HPDE6-E6E7 (cell line): ENCODE data around the gene BBS12.

Source experiments
- DNase-seq: peaks from one replicate; pipeline ENCODE4 v3.0.0; 2011; ENCODE audit warnings: missing footprints; ENCODE audit errors: extremely low spot score

Gene BBS12

DNA sequence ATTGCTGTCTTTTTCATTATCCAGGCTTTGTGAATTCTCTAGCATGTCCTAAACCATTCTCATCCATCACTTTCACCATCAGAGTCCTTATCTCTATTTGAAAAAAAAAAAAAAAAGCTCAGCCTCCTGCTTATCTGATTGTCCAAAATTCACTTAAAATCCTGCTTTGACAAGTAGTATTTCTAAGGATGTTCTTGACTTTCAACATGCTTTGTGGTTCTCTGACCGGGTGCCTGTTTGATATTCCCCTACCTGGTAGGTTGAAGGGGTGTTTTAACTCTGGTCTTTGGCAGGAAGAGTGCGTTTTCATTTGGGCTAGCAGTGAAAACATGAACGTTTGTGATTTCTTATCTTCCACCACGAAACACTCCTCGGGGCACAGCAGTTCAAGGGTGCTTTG, 17.3 kb upstream of the BBS12 start:
- DNase-seq: no peak

DNA sequence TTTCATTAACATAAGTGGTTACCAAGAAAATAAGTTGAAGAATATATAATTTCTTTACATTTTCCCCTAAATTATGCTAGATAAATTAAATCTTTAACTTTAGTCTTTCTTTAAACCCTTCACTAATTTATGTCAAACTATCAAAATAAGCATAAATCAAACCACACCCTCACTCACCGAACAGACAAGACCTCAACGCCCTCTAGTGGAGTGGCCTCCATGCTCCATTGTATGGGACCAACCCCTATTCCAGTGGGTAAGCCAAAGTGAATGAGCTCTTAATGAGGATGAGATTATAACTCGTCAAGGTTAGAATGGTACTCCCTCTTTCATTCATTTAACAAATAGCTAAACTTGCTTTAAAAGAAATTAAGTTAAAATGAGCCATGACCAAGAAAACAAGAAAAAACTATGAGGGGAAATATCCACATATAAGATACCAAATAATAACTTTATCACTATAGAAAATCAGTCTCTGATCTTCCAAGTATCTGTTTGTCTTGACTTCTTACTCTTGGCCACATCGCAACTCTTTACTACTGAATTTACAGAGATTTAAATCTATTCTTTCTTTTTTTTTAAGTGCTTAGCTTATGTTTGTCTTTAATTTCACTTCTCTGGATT, 15.6 kb upstream of the BBS12 start:
- peak; percentile 80 for DNase-seq

DNA sequence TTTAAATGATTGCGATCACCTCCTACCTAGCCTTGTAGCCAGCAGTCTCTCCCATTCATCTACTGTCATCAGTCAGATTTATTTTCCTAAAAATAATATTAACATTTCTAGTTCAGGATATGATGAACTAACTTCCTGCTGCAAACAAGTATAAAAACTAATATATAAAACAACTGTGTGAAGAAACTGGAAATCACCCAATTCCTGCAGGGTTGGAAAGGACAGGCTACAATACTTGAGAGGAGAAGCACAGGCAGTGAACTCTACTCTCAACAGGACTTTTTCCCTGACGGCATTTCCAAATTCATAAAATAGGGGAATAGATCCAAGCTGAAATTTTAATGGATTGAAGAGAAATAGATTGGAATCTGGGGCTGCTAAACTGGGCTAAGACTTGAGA, 14.2 kb upstream of the BBS12 start:
- DNase-seq: no peak

DNA sequence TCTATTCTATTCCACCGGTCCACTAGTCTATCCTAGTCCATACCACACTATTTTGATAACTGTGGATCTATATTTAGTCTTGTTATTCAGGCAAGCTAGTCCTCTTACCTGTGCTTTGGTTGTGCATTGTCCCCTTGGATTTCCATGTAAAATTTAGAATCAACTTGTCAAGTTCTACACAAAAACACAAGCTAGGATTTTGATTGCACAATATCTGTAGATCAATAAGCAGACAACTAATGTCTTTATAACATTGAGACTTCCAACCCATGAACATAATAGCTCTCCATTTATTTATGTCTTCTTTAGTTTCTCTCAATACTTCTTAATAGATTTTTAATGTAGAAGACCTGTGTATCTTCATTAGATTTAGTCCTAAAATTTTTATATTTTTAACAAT, 10.2 kb upstream of the BBS12 start:
- DNase-seq: no peak

- no peak for DNase-seq
These were observed 3.6 kb upstream of the BBS12 start for GRCh38 chr4:122728856-122729255.

DNA sequence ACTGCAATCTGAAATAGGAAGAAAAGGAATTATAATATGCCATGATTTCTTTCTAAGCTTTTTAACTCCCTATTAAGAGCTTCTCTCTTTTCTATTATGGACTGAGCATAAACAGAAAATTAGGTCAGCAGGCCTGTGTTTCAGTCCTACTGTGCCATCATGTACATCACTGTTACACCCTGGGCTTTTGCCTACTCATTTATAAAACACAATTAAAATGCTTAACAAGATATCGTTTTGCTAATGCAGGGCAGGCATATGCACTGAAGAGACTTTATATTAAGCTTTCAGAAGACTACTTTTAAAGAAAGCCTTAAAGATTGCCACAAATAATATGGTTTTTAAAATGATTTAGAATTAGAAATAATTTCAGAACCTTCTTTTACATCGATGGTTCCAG, 828 bp upstream of the BBS12 start:
- DNase-seq: no peak

DNA sequence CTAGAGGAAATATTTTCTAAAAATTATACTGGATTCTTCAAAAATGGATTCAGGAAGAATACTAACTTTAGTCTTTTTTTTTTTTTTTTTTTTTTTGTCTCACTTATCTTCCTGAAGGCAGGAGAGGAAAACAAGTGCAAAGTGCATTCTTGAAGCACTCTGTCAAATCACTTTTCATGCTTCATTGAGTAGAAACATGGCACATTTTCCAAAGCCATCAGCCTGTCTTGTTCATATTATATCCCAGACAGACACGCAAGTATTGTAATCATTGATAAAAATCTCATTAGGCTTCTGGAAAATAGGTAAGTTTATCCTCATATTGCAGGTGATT, 1.2 kb downstream of the BBS12 start:
- DNase-seq: no peak

GRCh38 chr4:122739174-122739573, 6.7 kb downstream of the BBS12 start:
- no peak for DNase-seq

DNA sequence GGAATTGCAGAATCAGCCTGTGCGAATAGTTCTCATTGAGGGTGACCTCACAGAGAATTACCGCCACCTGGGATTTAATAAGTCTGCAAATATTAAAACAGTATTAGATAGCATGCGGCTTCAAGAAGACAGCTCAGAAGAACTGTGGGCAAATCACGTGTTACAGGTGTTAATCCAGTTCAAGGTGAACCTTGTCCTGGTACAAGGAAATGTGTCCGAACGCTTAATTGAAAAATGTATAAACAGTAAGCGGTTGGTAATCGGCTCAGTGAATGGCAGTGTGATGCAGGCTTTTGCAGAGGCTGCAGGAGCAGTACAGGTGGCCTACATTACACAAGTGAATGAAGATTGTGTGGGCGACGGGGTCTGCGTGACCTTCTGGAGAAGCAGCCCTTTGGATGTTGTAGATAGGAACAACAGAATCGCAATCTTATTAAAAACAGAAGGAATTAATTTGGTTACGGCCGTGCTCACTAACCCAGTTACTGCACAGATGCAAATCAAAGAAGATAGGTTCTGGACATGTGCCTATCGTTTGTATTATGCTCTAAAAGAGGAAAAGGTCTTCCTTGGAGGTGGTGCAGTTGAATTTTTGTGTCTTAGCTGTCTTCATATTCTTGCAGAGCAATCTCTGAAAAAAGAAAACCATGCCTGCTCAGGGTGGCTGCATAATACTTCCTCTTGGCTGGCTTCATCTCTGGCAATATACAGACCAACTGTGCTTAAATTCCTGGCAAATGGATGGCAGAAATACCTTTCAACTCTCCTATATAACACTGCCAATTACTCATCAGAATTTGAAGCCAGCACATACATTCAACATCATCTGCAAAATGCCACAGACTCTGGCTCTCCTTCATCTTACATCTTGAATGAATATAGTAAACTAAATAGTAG, 10.7 kb downstream of the BBS12 start:
- DNase-seq: no peak

DNA sequence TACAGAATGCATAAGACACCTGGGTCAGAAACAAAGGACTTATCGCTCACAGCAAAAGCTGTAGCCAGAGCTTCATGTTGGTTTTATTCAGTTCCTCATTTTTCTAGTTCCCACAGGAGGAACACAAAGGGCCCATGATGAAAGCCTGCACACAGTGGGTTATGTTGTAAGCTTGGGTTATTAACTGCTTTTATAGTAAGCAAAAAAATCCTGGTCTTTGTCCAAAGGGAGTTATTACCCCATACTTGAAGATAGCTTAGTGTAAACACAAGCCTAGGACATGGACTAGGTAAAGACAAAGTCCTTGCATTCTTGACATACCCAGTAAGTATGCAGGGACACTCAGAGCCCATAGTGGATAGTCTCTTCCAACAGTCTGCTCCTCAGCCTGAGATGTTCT, 11.7 kb downstream of the BBS12 start:
- DNase-seq: no peak

- DNase-seq: no peak
These were observed 14.0 kb downstream of the BBS12 start for GRCh38 chr4:122746485-122746965.

DNA sequence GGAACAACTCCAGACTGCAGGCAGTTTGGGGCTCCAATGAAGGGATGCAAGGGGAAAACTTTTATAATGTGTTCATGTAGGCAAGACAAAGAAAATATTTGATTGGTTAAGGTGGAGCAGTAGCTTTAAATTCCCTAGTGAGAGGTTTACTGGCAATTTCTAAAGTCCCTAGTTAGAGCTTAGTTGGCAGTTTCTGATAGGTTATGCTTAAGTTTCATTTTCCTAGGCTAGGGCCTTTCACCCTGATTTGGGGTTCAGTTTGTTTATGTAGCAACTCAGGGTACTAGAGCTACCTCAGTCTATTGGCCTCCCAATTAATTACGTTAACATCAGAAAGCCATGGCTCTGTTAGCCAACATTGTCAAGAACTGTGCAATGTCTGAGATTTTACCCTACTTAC, 14.6 kb downstream of the BBS12 start:
- DNase-seq: no peak

GRCh38 chr4:122747883-122748282, 15.4 kb downstream of the BBS12 start:
- DNase-seq: no peak

DNA sequence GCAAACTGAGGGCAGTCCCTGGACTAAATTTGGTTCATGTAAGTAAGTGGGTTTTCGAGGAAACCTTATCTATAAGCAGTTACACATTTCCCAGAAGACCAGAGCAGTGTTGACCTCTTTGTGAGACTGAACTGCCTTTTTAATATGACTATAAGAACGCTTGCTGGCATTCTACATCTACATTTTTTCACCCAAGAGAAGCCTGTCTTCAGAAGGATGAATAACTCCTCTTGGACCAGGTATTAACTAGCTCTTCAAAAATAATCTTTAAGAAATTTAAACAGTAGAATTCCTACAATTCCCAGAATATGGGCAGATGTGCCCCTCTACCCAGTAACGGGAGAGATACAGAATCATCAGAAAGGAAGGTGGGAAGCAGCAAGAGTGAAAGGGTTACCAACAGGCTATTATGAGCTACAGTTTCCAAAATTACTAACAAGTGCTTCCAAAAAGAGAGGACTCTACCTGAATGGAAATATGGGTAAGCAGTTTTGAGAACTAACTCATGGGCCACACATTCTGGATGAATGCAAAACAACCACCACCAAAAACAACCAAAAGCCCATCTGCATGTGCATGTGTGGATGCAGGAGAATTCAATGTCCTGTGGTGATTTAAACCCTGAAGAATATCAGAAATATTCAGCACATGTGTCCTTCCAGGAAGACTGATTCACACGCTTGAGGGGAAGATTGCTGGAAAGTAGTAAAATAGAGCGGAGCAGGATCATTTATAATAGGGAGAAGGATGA, 17.4 kb downstream of the BBS12 start:
- DNase-seq: no peak

GRCh38 chr4:122755675-122756074, 23.2 kb downstream of the BBS12 start:
- DNase-seq: no peak

DNA sequence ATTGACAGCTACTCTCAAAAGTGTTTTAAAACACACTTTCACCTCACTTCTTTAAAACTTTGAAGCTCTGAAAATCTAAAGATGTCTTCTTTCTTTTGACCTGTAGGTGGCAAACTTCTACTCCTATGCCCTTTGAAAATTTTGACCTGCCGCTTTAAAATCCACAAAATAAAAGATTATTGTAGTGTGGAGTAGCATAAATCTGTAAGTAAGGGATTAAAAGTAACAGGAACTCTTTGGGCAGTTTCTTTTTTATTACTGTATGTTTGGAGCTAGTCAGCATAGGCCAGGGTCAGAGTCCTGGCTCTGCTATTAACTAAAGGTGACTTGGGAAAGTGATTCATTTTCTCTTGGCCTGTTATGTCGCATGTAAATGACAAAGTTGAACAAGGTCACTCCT, 25.5 kb downstream of the BBS12 start:
- DNase-seq: no peak

- DNase-seq: no peak
These were observed 27.3 kb downstream of the BBS12 start for GRCh38 chr4:122759639-122760310.

DNA sequence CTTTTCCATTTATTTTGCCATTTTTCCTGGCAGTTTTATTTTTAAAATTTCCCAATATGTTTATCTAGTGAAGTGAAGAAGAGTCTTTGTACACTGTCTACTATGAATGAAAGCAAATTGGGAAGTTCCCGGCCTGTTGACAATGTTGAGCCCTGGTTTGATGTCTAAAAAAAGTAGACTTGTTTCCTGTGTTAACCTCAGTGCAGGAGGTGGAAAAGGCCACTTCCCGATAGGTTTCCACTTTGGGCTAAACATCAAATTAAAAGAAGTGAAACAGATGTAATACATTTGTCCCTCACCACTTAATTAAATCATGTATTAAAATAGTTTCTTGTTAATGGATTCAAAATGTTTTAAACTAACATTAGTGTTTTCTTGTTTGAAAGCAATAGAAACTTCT, 30.0 kb downstream of the BBS12 start:
- no peak for DNase-seq

DNA sequence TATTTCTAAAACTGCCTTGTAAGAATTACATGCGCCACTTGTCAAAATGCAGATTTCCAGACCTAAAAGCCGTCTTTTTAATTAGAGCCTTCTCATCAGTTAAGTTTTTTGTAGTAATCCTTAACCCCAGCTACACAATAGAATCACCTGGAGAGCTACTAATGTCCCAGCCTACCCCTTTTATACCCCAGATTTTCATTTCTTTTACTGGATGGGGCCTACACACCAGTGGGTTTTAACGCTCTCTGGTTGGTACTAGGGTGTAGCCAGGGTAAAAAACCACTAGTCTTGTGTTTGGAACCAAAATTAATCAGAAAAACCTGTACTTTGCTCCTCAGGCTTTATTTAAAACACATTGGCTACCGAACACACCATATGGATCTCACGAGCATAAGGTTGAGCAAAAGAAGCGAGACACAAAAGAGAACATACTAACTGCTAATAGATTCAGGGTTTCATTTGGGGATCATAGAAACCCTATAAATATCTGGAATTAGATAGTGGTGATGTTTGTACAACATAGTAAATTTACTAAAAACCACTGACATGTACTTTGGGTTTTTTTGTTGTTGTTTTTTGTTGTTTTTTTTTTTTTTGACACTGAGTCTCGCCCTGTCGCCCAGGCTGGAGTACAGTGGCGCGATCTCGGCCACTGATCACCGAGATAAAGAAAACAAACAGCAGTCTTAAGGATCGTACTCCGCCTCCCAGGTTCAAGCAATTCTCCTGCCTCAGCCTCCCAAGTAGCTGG, 30.6 kb downstream of the BBS12 start:
- DNase-seq: no peak

- DNase-seq: no peak
These were observed 31.7 kb downstream of the BBS12 start for GRCh38 chr4:122764071-122764820.

GRCh38 chr4:122764821-122765215, 32.3 kb downstream of the BBS12 start:
- DNase-seq: no peak
